GM23248 (cell line): ENCODE results near the gene ASS1. TPM values are rescaled to one million over a fixed set of nuclear protein-coding genes. Genes with fewer than 3 reads are reported as not detected.

Experiments
- DNase-seq: peaks from one replicate; pipeline ENCODE4 v3.0.0-alpha.2; 2015
- H2AFZ ChIP-seq: fragments of 200-600 bp; sonication (generic); 2 replicates; pipeline ENCODE4 v1.6.1; 2016; ENCODE audit warnings: antibody characterized with exemption
- H3F3A ChIP-seq: fragments of 200-600 bp; sonication (generic); 2 replicates; pipeline ENCODE4 v1.6.1; 2016; ENCODE audit warnings: mild to moderate bottlenecking, antibody characterized with exemption, mixed run types; ENCODE audit not compliant: insufficient read depth
- H3K27ac ChIP-seq: fragments of 200-600 bp; sonication (generic); 2 replicates; pipeline ENCODE4 v1.5.1; 2016; ENCODE audit warnings: mild to moderate bottlenecking
- H3K27me3 ChIP-seq: fragments of 200-600 bp; sonication (generic); replicated peaks from 2 replicates; pipeline ENCODE4 v1.6.1; 2016; ENCODE audit warnings: mild to moderate bottlenecking; ENCODE audit not compliant: insufficient read depth
- H3K36me3 ChIP-seq: fragments of 200-600 bp; sonication (generic); 2 replicates; pipeline ENCODE4 v1.6.1; 2016; ENCODE audit warnings: low read depth, mild to moderate bottlenecking
- H3K4me1 ChIP-seq: fragments of 200-600 bp; sonication (generic); 2 replicates; pipeline ENCODE4 v1.6.1; 2016; ENCODE audit warnings: mild to moderate bottlenecking; ENCODE audit not compliant: insufficient read depth
- H3K4me2 ChIP-seq: fragments of 200-600 bp; sonication (generic); one replicate; pipeline ENCODE4 v1.6.1; 2016; ENCODE audit warnings: mild to moderate bottlenecking; ENCODE audit not compliant: unreplicated experiment
- H3K4me3 ChIP-seq: fragments of 200-600 bp; sonication (generic); 2 replicates; pipeline ENCODE4 v1.5.1; 2016; ENCODE audit warnings: mild to moderate bottlenecking
- H3K79me2 ChIP-seq: fragments of 200-600 bp; sonication (generic); 2 replicates; pipeline ENCODE4 v1.6.1; 2016; ENCODE audit warnings: mild to moderate bottlenecking; ENCODE audit not compliant: insufficient read depth
- H3K9ac ChIP-seq: fragments of 200-600 bp; sonication (generic); 2 replicates; pipeline ENCODE4 v1.6.1; 2016; ENCODE audit warnings: mild to moderate bottlenecking
- H3K9me2 ChIP-seq: fragments of 200-600 bp; sonication (generic); 2 replicates; pipeline ENCODE4 v1.6.1; 2016; ENCODE audit warnings: mixed run types, mild to moderate bottlenecking, moderate library complexity; ENCODE audit not compliant: insufficient read depth
- H3K9me3 ChIP-seq: fragments of 200-600 bp; sonication (generic); one replicate; pipeline ENCODE4 v1.6.1; 2017; ENCODE audit warnings: low read depth
- H4K20me1 ChIP-seq: fragments of 200-600 bp; sonication (generic); 2 replicates; pipeline ENCODE4 v1.6.0; 2016; ENCODE audit not compliant: insufficient read depth
- EZH2 ChIP-seq: fragments of 200-600 bp; sonication (generic); IDR thresholded peaks from 2 replicates; pipeline ENCODE4 v1.6.1; 2018; ENCODE audit warnings: antibody characterized with exemption, mild to moderate bottlenecking; ENCODE audit not compliant: insufficient read depth, poor library complexity, severe bottlenecking
- EZH2phosphoT487 ChIP-seq: fragments of 200-600 bp; sonication (generic); IDR thresholded peaks from 2 replicates; pipeline ENCODE4 v1.6.1; 2018; ENCODE audit warnings: antibody characterized with exemption, moderate library complexity, mild to moderate bottlenecking, low read depth; ENCODE audit not compliant: insufficient read depth
- WGBS, 2 experiments: methylation state at CpG; one replicate each; pipeline ENCODE4 v1.1.6; 2015 to 2017; ENCODE audit warnings: low lambda C conversion rate in 2 of 2, low coverage in 1 of 2; ENCODE audit errors: missing lambda C conversion rate in 2 of 2; 5-methylcytosine and 5-hydroxymethylcytosine counted together
- in situ Hi-C: fragments of 300-500 bp; cut with MboI; formaldehyde crosslinking; loops from 2 replicates; pipeline ENCODE4 v1.15.0; 2020
- polyA plus RNA-seq: library from polyadenylated mRNA; unstranded; fragments of >200 nt; fragmentation: Nextera tagmentation; extraction: Ambion mirVana; gene quantifications from 2 replicates; pipeline ENCODE4 v1.2.1, GENCODE V29; 2016
- total RNA-seq: library from RNA; depleted of rRNA; stranded (reverse); fragments of >200 nt; shearing (Covaris generic); gene quantifications from 2 replicates; pipeline ENCODE4 v1.2.3, GENCODE V29; 2014

The ASS1 gene
- total and polyA plus RNA-seq, 2 experiments from 2014 or later = 124 to 216 TPM

GRCh38 chr9:130490981-130491380 is 46.2 kb downstream of the ASS1 start:
- Histone ChIP-seq H2AFZ (no peak overlapping the region), H3K79me2 (no peaks in the 10 kb centered on the region), H3K4me1 (no peaks in the 10 kb centered on the region), H3K27ac (no peak overlapping the region), H3K9ac (no peak overlapping the region), H3K36me3 (peaks cover 9% of the 10 kb centered on the region; the same call in 1 of the 2 replicates), H3K9me3 (no peaks in the 10 kb centered on the region), H3K9me2 (no peaks in the 10 kb centered on the region), H4K20me1 (no peaks in the 10 kb centered on the region), H3K4me2 (no peak overlapping the region), H3K4me3 (no peak overlapping the region), H3F3A (no peaks in the 10 kb centered on the region), H3K27me3 (no peaks in the 10 kb centered on the region)
- in situ Hi-C loops = no loop called here
- DNase-seq = no peak
- TF ChIP-seq EZH2phosphoT487 (no peak), EZH2 (no peak)
- WGBS, 2 experiments = 83 to 86% methylated on average over 19 of the region's 19 CpGs

GRCh38 chr9:130491830-130492482 is 47.2 kb downstream of the ASS1 start:
- Histone ChIP-seq H3K36me3 (peaks cover 9% of the 10 kb centered on the region; the same call in 1 of the 2 replicates), H3K27ac (no peak overlapping the region), H3K9me2 (no peaks in the 10 kb centered on the region), H3K9ac (no peak overlapping the region), H4K20me1 (no peaks in the 10 kb centered on the region), H3K4me1 (no peaks in the 10 kb centered on the region), H3K79me2 (no peaks in the 10 kb centered on the region), H3K4me2 (no peak overlapping the region), H3K9me3 (no peaks in the 10 kb centered on the region), H3F3A (no peaks in the 10 kb centered on the region), H3K4me3 (no peak overlapping the region), H2AFZ (no peak overlapping the region), H3K27me3 (no peaks in the 10 kb centered on the region)
- DNase-seq = no peak
- TF ChIP-seq EZH2phosphoT487 (no peak), EZH2 (no peak)
- 88 to 93% methylated on average over 15 of the region's 15 CpGs for WGBS, 2 experiments
- in situ Hi-C loops = no loop called here

GRCh38 chr9:130493021-130493420 is 48.3 kb downstream of the ASS1 start:
- Histone ChIP-seq H3K4me1 (no peaks in the 10 kb centered on the region), H3K79me2 (no peaks in the 10 kb centered on the region), H2AFZ (no peak overlapping the region), H3K27me3 (no peaks in the 10 kb centered on the region), H3K36me3 (peaks cover 9% of the 10 kb centered on the region; the same call in 1 of the 2 replicates), H3K4me2 (no peak overlapping the region), H3F3A (no peaks in the 10 kb centered on the region), H3K9ac (no peak overlapping the region), H3K4me3 (no peak overlapping the region), H3K9me3 (no peaks in the 10 kb centered on the region), H4K20me1 (no peaks in the 10 kb centered on the region), H3K27ac (no peak overlapping the region), H3K9me2 (no peaks in the 10 kb centered on the region)
- TF ChIP-seq EZH2phosphoT487 (no peak), EZH2 (no peak)
- 88 to 91% methylated on average over 7 of the region's 7 CpGs for WGBS, 2 experiments
- DNase-seq = no peak
- in situ Hi-C loops = no loop called here

- H3K27me3 ChIP-seq = no peaks in the 10 kb centered on the region
- no peaks in the 10 kb centered on the region for H3K9me2 ChIP-seq
- no peaks in the 10 kb centered on the region for H3K4me1 ChIP-seq
- H3K79me2 ChIP-seq = no peaks in the 10 kb centered on the region
- H2AFZ ChIP-seq = no peak overlapping the region
- H4K20me1 ChIP-seq = no peaks in the 10 kb centered on the region
- H3K27ac ChIP-seq = no peak overlapping the region
- no peaks in the 10 kb centered on the region for H3K9me3 ChIP-seq
- 93 to 96% methylated on average over 9 of the region's 9 CpGs for WGBS, 2 experiments
- no peaks in the 10 kb centered on the region for H3F3A ChIP-seq
- no peak overlapping the region for H3K4me3 ChIP-seq
- H3K9ac ChIP-seq = no peak overlapping the region
- no peak for DNase-seq
- TF ChIP-seq EZH2phosphoT487 (no peak), EZH2 (no peak)
- peaks cover 9% of the 10 kb centered on the region; the same call in 1 of the 2 replicates for H3K36me3 ChIP-seq
- in situ Hi-C loops = no loop called here
- H3K4me2 ChIP-seq = no peak overlapping the region
Observed at GRCh38 chr9:130493476-130493875, 48.7 kb downstream of the ASS1 start.
